ENCODE data around the gene MFAP5.

- no peak for TF ChIP-seq POLR2A (IDR thresholded peaks at IDR 0.05)
- TF ChIP-seq CTCF (IDR thresholded peaks at IDR 0.05), result no peak
Observed at GRCh38 chr12:8658346-8658745, 4.3 kb downstream of the MFAP5 start.

Measured in gastroesophageal sphincter (tissue), 3 donors.